HG02798 (cell line): ENCODE data around the gene PCDHA11.

ENCODE experiments used
- ATAC-seq: cut with Tn5 transposase; IDR thresholded peaks from one replicate; pipeline ENCODE4 v1.9.1; 2021; ENCODE audit warnings: mild to moderate bottlenecking; ENCODE audit not compliant: unreplicated experiment, poor library complexity

PCDHA11 gene

DNA sequence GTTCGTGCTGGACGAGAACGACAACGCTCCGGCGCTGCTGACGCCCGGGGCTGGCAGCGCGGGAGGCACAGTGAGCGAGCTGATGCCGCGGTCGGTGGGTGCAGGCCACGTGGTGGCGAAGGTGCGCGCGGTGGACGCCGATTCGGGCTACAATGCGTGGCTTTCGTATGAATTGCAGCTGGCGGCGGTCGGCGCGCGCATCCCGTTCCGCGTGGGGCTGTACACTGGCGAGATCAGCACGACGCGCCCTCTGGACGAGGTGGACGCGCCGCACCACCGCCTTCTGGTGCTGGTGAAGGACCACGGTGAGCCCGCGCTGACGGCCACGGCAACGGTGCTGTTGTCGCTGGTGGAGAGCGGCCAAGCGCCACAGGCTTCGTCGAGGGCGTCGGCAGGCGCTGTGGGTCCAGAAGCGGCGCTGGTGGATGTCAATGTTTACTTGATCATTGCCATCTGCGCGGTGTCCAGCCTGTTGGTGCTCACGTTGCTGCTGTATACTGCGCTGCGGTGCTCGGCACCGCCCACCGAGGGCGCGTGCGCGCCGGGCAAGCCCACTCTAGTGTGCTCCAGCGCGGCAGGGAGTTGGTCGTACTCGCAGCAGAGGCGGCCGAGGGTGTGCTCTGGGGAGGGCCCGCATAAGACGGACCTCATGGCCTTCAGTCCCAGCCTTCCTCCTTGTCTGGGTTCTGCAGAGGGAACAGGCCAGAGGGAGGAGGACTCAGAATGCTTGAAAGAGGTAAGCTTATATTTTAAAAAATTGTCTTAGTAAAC is 15.4 kb downstream of the PCDHA11 start:
- ATAC-seq: no peak

GRCh38 chr5:140916325-140916724 is 47.6 kb downstream of the PCDHA11 start:
- no peak for ATAC-seq
